SK-N-SH treated with all-trans-retinoic acid at 6 μM for 48 hours (cell line): ENCODE results near the gene POC1A.

Experiments used
- ATAC-seq: fragments of 200-7000 bp; cut with Tn5 transposase; 3 replicates; pipeline ENCODE4 v1.9.1; 2020; ENCODE audit warnings: mild to moderate bottlenecking, moderate library complexity
- ARNTL ChIP-seq: fragments of 450-650 bp; formaldehyde crosslinking; IDR thresholded peaks from 2 replicates; pipeline ENCODE4 v1.5.0; 2020; ENCODE audit warnings: low read depth, mild to moderate bottlenecking, moderate library complexity, borderline replicate concordance
- BACH2 ChIP-seq: fragments of 250-450 bp; sonication (Bioruptor Pico); IDR thresholded peaks from 2 replicates; pipeline ENCODE4 v1.9.0; 2021; ENCODE audit warnings: mild to moderate bottlenecking, borderline replicate concordance
- CREB5 ChIP-seq: fragments of 250-450 bp; sonication (Bioruptor Pico); IDR thresholded peaks from 2 replicates; pipeline ENCODE4 v1.5.1; 2020; ENCODE audit warnings: low read depth, mild to moderate bottlenecking, moderate library complexity
- CSDC2 ChIP-seq: fragments of 250-450 bp; sonication (Bioruptor Pico); IDR thresholded peaks from 2 replicates; pipeline ENCODE4 v1.5.0; 2020; ENCODE audit warnings: mild to moderate bottlenecking, moderate library complexity
- CSRNP3 ChIP-seq: fragments of 250-450 bp; sonication (Bioruptor Pico); IDR thresholded peaks from 2 replicates; pipeline ENCODE4 v1.5.1; 2021; ENCODE audit warnings: mild to moderate bottlenecking, moderate library complexity
- ESRRG ChIP-seq: fragments of 250-450 bp; sonication (Bioruptor Pico); IDR thresholded peaks from 2 replicates; pipeline ENCODE4 v1.6.1; 2021; ENCODE audit warnings: mild to moderate bottlenecking
- PATZ1 ChIP-seq: fragments of 250-450 bp; sonication (Bioruptor Pico); IDR thresholded peaks from 2 replicates; pipeline ENCODE4 v1.8.0; 2020; ENCODE audit warnings: mild to moderate bottlenecking, moderate library complexity, borderline replicate concordance
- POU6F1 ChIP-seq: fragments of 250-450 bp; sonication (Bioruptor Pico); IDR thresholded peaks from 2 replicates; pipeline ENCODE4 v1.8.0; 2021; ENCODE audit warnings: low read depth, mild to moderate bottlenecking, moderate library complexity, borderline replicate concordance
- PPARA ChIP-seq: fragments of 250-450 bp; sonication (Bioruptor Pico); IDR thresholded peaks from 2 replicates; pipeline ENCODE4 v1.5.0; 2020; ENCODE audit warnings: mild to moderate bottlenecking, borderline replicate concordance
- RARB ChIP-seq: fragments of 250-450 bp; sonication (Bioruptor Pico); IDR thresholded peaks from 2 replicates; pipeline ENCODE4 v1.8.0; 2021; ENCODE audit warnings: mild to moderate bottlenecking, moderate library complexity
- TCF4 ChIP-seq: fragments of 250-450 bp; sonication (Bioruptor Pico); IDR thresholded peaks from 2 replicates; pipeline ENCODE4 v1.8.0; 2021; ENCODE audit warnings: mild to moderate bottlenecking, moderate library complexity, borderline replicate concordance
- TOX ChIP-seq: fragments of 250-450 bp; sonication (Bioruptor Pico); IDR thresholded peaks from 2 replicates; pipeline ENCODE4 v1.8.0; 2021; ENCODE audit warnings: mild to moderate bottlenecking, moderate library complexity, borderline replicate concordance
- TSHZ2 ChIP-seq: fragments of 250-450 bp; sonication (Bioruptor Pico); IDR thresholded peaks from 2 replicates; pipeline ENCODE4 v1.5.0; 2020; ENCODE audit warnings: mild to moderate bottlenecking, moderate library complexity
- ZC3H10 ChIP-seq: fragments of 250-450 bp; sonication (Bioruptor Pico); IDR thresholded peaks from 2 replicates; pipeline ENCODE4 v1.5.1; 2021; ENCODE audit warnings: mild to moderate bottlenecking, moderate library complexity
- ZFP3 ChIP-seq: fragments of 250-450 bp; sonication (Bioruptor Pico); IDR thresholded peaks from 2 replicates; pipeline ENCODE4 v1.5.0; 2020; ENCODE audit warnings: mild to moderate bottlenecking, moderate library complexity
- ZFP30 ChIP-seq: fragments of 450-650 bp; formaldehyde crosslinking; IDR thresholded peaks from 2 replicates; pipeline ENCODE4 v1.5.0; 2022; ENCODE audit warnings: mild to moderate bottlenecking, moderate library complexity
- ZNF70 ChIP-seq: fragments of 450-650 bp; formaldehyde crosslinking; IDR thresholded peaks from 2 replicates; pipeline ENCODE4 v1.5.0; 2020; ENCODE audit warnings: mild to moderate bottlenecking, moderate library complexity

POC1A gene

GRCh38 chr3:52202384-52203077, 48.3 kb upstream of the POC1A start:
- TF ChIP-seq BACH2 (CRISPR knock-in tag) = no peak
- no peak for ATAC-seq

- TF ChIP-seq CSDC2 (no peak), RARB (no peak), POU6F1 (CRISPR knock-in tag) (no peak), ZFP30 (CRISPR knock-in tag) (no peak), PPARA (CRISPR knock-in tag) (no peak), BACH2 (CRISPR knock-in tag) (no peak), ZNF70 (CRISPR knock-in tag) (no peak), PATZ1 (CRISPR knock-in tag) (no peak)
- ATAC-seq = no peak
Measured at GRCh38 chr3:52200981-52201679, 46.9 kb upstream of the POC1A start.

GRCh38 chr3:52198643-52199608, 44.7 kb upstream of the POC1A start:
- ATAC-seq = peak; percentile 5; the same call in 2 of the 3 replicates
- TF ChIP-seq PATZ1 (CRISPR knock-in tag) (no peak), TCF4 (CRISPR knock-in tag) (no peak), ZFP3 (CRISPR knock-in tag) (no peak), ARNTL (CRISPR knock-in tag) (no peak), BACH2 (CRISPR knock-in tag) (no peak), ZC3H10 (CRISPR knock-in tag) (no peak), ZFP30 (CRISPR knock-in tag) (no peak), CSRNP3 (CRISPR knock-in tag) (no peak), PPARA (CRISPR knock-in tag) (no peak), ZNF70 (CRISPR knock-in tag) (no peak), ESRRG (CRISPR knock-in tag) (no peak), TOX (CRISPR knock-in tag) (no peak), TSHZ2 (no peak), CREB5 (CRISPR knock-in tag) (no peak), RARB (no peak), POU6F1 (CRISPR knock-in tag) (no peak), CSDC2 (no peak)
